NCI-H2196 (cell line): Measurements from ENCODE around the gene TMEM109.
A peak's percentile ranks its signal among the peaks of the same experiment; 100 is the strongest.

ENCODE experiments used
- DNase-seq: peaks from one replicate; lab custom pipeline; 2025; ENCODE audit not compliant: unreplicated experiment; lab: John Stamatoyannopoulos, UW

The TMEM109 gene

DNA sequence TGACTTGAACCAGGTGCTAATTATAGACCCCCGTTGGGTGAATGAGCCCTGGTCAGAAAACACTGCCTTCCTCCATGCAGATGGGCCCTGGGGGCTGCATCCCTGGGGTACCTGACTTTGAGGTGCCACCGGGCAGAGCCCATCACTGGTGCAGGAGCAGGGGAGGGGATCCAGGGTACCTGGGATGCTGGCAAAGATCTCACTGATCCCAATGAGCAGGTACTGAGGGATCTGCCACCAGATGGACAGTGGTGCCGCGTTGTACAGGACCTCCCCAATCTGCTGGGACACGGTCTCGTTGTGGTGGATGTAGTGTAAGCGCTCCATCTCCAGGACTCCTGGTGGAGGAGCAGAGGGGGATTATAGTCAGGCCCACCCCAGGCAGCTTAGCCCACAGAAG lies 25.3 kb downstream of the TMEM109 start:
- DNase-seq, result no peak

DNA sequence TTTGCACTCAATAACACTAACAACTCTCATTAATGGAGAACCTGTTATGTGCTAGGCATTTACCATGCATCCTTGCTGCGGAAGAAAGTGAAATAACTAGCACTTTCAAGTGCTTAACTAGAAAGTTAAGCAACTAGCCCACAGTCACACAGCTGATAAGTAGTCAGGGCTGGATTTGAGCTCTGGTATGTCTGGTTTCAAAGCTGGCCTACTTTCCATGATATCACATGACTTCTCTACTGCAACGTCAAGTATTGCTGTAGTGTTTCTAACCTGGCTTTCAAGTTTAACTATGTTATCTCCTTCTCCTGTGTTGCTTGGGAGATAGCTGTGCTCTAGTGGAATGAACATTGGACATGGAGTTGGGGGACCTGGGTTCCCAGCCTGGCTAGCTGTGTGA lies 25.9 kb downstream of the TMEM109 start:
- no peak for DNase-seq

DNA sequence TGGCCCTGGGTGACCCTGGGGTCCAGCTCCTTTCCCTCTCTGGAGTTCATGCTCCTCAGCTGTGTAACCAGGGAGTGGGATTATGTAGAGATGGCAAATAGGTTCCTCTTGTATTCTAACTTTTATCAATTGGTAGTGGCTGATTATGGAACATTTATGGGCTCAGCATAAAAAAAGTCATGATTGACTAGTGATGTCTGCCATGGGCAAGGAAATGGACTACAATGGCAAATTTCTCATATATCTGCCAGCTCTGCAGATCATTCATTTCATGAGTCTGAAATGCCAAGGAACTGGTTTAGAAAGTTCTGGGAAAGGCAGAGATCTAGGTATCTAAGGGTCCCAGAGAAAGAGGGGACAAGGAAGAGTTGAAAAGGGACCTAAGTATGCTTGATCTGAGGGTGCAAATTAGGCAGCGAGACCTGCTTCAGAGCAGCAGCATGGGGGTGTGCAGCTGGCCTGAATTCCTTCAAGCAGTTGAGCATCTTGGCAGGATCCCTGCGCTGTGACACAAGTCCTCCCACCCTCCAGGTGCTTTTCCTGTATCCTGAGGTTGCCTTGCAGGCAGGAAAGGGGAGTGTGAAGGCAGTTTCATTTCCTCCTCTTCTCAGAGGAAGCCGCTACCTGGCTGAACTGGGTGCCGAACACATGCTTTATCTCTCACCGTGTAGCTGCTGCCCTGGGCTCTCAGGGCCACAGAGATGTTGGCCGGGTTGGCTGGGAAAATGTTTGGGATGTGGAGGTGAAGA lies 27.6 kb downstream of the TMEM109 start:
- DNase-seq, result no peak

DNA sequence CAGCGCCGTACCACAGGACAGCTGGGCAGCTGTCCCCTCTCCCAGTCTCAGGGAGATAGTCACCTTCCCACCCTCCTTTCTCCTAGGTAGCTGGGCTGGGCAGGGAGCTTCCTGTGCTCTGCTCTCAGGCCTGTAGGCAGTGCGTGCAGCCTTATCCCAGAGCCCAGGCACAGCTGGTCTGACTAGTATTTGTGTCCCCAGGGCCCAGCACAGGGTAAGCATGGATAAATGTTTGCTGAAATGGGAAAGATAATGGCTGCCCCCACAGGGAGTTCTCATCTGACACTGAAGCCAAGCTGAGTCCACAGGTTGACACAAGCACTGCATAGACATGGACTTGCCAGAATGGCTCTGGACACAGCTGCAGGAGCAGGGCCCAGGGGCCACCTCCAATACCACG lies 28.3 kb downstream of the TMEM109 start:
- DNase-seq, result no peak

DNA sequence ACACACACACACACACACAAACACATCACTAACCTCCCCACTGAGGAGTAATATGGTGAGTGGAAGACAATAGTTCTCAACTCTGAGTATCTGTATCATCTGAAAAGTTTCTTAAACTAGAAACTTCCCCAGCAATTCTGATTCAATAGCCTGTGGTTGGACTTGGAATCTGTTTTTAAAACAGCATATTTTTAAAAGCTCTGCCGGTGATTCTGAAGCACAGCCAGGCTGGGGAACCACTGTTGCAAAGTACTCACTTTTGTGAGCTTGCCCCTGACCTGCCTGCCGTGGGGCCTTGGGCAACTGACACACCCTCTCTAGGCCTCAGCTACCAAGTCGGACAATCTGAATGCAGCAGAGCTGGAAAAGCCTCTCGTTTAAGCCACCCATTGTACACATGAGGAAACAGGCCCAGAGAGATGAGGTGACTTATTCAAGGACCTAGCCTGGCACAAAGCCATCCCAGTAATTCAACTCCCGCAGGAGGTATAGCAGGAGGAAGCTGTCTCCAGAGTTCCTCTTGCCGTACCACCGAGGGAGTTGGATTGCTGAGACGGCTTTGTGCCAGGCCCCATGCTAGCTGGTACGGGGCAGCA lies 29.1 kb downstream of the TMEM109 start:
- DNase-seq, result peak; percentile 67

DNA sequence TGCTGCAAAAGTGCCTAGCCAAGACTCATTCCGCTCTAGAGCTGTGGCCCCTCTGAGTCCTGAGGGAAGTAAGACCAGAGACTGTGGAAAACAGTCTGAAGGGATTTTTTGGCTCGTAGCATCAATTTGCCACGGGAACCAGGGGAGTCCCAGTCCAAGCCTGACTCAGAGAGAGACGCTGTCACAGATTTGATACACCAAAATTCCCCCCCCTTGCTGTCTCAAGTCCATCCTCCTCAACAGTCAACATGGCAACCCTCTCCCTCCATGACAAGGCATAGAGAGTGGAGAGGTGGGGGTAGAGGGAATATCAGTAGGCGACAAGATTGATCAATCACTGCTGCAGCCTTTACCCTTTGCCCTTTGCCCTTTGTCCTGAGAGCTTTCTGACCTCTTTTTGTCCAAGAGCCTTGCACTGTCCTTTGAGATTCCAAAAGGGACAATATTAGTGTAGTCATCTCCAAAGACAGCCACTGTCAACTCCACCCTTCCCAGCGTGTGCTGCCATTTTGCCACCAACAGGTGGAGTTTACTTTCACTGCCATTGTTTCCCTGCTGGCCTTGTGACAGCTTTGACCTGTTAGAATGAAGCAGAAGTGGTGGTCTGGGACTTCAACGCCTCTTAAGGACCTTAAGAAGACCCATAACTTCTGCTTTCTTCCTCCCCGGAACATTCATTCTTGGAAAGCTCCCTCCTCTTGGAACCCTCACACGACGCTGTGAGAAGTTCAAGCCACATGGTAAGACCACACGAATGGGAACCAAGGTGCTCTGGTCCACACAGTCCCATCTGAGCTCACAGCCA lies 30.7 kb downstream of the TMEM109 start:
- DNase-seq, result no peak

DNA sequence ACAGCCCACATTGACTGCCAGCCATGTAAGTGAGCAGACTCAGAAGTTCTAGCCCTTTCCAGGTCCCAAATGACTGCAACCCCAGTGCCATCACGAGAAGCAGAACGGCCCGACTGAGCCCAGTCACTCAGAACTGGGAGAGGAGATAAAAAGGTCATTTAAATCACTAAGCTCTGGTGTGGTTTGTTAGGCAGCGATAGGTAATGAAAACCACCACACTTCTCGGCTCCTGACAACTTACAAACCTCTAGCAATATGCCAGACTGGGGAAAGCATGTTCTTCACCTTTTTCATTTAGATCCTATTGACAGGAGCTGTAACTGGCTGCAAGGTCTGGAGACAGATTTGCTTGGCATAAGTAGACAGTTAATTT lies 31.3 kb downstream of the TMEM109 start:
- no peak for DNase-seq

DNA sequence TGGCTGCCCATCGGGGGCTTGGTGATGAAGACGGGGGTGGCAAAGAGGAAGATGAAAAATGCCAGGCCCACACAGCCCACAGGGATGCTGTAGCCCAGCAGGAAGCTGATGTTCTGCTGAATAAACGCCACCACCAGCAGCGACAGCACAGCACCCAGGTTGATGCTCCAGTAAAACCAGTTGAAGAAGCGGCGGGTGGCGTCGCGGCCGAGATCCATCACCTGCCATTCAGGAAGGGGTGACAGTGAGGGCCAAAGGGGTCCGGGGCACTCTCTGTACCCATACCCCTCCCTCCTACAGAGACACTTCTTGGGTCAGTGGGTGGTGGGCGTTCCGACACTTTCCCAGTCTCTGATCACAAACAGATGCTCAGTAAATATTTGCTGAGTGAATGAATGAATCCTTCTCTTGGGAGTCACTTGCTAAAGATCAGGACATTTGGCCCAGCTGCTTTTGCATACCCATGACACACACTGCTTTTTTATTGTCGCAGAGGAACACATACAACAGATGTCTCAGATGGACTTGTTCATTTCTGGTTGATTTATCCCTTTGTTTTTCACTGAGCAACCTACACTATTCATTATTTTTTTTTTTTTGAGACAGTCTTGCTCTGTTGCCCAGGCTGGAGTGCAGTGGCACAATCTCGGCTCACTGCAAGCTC lies 32.8 kb downstream of the TMEM109 start:
- no peak for DNase-seq

DNA sequence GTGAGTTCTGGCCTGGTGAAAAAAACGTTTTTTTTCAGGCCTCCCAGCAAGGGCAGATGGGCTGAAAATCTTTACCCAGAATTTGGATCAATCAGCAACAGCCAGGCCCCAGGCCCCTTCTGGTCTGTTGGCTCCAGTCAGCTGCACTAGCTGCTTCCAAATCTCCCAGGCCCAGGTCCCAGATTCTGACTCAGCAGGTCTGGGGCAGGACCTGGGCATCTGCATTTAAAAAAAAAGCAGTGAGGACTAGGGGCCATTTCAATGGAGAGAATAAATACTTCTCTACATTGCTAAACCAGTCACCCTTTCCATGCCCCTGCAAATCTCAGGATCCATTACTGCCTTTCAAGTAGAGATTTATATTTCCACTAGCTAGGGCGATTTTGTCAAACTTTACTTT lies 33.7 kb downstream of the TMEM109 start:
- DNase-seq, result no peak

DNA sequence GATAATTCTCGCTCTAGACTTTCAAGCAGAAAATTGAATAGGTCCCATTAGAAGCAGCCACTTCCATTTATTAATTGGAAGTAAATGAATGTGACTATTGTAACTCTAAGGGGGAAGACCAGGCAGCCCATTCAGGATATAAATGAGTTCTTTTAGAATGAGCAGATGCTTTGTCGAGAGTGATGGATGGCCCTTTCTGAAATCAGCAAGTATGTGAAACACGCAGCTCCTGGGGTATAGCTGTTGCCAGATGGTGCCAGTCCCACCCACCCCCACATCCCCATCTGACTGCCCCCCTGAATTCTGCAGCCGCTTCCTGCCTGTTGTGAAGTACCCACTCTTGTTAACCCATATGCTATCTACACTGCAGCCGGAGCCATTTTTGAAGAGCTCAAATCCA lies 34.3 kb downstream of the TMEM109 start:
- DNase-seq, result no peak

DNA sequence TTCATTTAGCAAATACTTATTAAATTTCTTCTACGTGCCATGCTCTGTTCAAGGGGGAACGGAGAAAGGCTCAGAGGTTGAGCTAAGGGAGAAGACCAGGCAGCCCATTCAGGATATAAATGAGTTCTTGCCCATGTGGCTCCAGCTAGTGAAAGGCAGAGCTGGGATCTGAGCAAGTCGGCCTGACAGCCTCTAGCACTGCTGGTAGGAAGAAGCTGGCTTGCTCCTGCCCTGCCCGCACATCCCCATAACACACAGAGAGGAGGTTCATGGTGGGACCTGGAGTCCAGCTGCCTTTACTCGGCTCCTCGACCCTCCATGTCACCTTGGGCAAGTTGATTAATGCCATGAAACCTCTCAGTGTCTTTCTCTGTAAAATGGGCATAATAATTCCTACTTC lies 36.1 kb downstream of the TMEM109 start:
- no peak for DNase-seq

DNA sequence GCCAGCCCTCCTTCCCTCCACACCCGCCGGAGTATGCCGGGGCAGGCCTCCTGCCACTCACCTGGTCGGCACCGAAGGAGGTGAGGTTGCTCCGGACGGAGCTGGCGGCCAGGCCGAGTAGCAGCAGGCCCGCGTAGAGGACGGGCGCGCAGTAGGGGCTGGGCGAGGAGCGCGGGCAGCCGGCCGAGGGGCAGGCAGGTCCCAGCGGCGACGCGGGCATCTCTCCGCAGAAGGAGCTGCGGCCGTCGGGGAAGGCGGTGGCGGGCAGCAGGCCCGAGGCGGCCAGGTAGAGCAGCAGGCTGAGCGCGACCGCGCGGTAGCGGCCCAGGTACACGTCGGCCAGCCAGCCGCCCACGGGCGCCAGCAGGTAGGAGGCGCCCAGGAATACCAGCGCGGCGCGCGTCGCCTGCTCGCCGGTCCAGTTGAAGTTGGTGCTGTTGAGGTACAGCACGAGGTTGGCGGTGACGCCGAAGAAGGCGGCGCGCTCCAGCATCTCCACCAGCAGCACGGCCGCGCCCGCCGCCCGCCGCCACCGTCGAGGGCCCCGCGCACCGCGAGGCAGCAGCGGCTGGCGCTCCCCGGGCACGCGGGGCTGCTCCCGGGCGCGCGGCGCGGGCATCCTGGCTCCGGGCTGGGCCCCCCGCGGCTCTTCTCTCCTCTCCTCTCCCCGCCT lies 37.1 kb downstream of the TMEM109 start:
- no peak for DNase-seq

DNA sequence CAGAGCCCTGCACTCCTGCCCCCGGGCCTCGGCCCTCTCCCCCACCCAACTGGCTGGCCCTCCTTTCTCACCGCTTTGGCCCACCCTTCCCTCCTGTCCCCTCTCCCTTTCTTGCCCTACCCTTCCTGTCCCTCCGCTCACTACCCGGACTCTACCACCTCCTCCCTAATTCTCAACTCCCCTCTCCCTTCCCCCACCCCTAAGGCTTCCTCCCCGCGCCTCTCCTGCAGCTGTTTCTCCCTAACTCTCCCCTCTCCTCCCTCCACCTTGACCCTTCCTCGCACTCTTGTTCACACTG lies 37.6 kb downstream of the TMEM109 start:
- no peak for DNase-seq

DNA sequence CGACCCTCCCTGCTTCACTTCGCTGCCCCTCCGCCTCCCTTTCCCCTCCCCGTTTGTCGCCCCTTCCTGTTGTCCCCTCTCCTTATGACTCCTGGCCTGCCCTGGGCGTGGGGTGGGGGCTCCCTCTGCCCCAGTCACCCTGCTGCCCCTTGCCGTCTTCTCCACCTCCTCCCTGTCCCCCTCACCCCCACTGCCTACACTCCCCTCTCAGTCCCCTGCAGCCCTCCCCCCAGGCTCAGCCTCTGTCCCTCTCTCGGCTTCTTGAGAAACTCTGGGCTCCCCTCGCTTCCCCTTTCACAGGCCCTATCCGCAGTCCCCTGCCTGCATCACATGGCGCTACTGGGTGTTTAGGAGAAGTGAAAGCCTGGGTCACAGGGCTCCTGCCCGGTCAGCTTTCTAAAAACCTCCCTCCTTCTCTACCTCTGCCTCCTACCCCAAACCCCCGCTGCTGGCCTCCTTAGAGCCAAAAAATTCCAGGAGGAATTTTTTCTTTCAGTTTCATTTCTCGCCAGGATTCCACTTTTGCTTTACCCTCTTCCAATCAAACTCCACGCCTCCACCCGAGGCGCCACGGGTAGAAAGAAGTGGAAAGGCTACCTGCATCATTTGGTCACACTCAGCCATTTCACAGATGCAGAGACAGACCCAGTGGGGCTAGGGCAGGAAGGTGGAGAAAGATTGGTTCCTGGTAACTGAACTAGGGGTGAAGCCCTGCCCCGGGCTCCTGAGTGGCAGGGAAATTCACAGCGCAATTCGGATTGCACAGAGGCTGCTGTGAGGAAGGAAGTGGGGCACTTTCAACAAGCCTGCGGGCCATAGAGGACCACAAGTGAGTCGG lies 38.2 kb downstream of the TMEM109 start, which contains the start of gene SLC15A3:
SLC15A3 (minus strand) TSS at position 273 of the 838 bp plus-strand sequence. CDS start 625 bp downstream, outside the sequence.
- no peak for DNase-seq

DNA sequence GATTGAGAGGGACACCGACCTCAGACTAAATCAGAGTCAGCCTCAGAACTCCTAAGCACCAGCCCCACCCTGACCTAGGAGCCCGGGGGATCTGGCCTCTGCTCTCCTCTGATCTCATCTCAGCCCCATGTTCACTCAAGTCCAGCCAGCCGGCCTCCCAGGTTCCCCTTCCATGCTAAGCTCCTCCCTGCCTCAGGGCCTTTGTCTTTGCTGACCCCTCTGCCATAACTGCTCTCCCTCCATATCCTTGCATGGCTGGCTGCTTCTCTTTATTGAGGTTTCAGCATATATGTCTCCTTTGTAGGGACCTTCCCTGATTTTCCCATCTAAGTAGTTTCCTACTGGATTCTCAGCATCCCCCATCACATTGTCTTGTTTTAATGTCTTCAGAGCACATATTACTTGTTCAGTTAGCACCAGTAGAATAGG lies 38.8 kb downstream of the TMEM109 start:
- DNase-seq, result no peak

DNA sequence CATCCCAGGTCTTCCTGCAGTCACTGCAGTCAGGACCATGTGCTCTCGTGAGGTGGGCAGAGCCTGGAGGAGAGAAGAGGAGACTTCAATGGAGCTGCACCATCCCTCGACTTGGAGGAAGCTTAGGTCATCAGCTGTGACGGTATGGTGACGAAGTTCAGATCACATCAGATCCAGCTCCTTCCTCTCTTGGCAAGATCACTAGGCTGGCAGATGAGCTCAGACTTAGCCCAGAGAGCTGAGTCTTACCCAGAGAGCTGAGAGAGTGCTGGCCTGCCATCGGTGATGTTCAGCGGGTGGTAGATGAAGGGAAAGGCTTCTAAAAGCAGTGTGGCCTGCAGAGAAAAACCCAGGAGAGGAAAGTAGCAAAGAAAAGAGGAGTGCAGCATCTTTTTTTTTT lies 39.8 kb downstream of the TMEM109 start:
- no peak for DNase-seq

DNA sequence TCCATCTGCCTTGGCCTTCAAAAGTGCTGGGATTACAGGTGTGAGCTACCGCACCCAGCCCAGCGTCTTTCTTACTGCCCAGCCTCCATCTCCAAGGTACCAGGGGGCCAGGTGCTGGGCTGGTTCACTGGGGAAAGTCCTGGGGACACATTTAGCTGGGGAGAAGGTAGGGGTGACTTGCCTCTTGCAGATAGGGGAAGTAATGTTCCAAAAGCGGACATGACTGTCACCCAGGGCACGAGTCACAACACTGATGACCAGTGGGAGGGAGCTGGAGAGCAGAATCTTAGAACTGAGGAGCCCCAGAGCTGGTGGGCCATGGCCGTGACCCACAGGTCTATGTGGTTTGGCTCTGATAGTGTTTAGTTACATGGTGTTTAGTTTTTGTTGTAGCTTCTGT lies 40.5 kb downstream of the TMEM109 start:
- DNase-seq, result no peak

DNA sequence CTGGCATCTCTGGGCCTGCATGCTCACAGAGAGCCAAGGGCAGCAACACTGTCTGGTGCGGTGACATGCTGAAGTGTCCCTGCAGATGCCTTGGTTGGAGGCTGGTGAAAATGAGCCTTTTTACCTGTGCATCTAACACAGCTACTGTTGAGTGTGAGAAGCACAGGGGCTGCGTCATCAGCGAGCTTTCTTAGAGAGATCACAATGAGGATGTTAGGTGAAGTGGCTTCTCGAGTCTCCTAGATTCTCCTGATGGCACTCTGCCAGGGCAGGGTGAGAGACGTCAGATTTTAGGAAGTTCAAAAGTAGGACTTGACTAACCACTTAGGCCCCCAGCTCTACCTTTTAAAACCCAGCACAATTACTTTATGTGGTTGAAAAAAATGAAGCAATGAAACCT lies 41.6 kb downstream of the TMEM109 start:
- no peak for DNase-seq

DNA sequence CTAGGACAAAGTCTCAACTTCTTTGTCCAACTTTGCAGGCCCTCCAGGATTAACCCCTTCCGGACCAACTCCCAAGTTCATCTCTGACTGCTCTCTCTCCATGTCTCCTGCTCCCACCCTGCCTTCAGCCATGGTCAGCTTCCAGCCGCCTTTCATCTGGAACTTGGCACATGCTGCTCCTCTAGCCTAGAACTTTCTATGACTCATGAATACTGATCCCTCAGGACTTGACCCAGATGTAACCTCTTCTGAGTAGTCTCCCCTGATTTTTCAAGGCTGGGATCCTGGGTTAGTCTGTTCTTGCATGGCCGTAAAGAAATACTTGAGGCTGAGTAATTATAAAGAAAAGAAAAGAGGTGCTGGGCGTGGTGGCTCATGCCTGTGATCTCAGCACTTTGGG lies 43.2 kb downstream of the TMEM109 start:
- no peak for DNase-seq

DNA sequence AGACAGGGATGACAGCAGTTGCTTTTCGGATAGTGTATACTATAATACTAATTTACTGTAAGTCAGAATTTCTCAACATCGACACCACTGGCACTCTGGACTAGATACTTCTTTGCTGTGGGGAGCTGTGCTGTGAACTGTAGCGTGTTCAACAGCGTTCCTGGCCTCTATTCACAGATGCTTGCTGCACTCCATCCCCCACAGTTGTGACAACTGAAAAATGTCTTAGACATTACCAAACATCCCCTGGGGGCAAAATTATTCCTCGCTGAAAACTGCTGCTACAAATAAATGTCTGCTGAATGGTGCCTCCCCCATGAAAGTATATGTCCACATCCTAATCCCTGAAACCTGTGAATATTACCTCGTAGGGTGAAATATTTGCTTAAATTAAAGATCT lies 45.5 kb downstream of the TMEM109 start:
- no peak for DNase-seq
